B cell (primary cell): ENCODE results near the gene MROH9.
"Not testable (repeated sequence)": the region's sequence is repeated elsewhere in the genome, so short reads cannot be mapped to it uniquely, and the experiment has no call there.

Source experiments
- EZH2 ChIP-seq: IDR thresholded peaks from 2 replicates; pipeline ENCODE4 v1.6.1; 2012; ENCODE audit warnings: borderline replicate concordance, low read depth, mild to moderate bottlenecking, moderate library complexity, low read length; ENCODE audit not compliant: insufficient read depth, poor library complexity, severe bottlenecking
- TF ChIP-seq, protein P1 (sequence below): fragments of 200-600 bp; IDR thresholded peaks from one replicate; pipeline ENCODE4 v1.8.0; 2022; ENCODE audit warnings: antibody characterized with exemption, mild to moderate bottlenecking

DNA sequence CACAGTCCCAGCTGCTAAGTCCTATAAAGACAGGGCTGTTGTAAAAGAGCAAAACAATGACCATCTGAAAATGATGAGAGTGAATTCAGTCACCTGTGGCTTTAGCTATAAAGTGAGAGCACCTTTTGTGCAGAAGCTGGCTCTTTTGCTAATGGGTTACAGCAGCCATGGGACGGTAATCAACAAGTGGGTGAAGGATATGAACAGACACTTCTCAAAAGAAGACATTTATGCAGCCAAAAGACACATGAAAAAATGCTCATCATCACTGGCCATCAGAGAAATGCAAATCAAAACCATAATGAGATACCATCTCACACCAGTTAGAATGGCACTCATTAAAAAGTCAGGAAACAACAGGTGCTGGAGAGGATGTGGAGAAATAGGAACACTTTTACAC is 16.4 kb downstream of the MROH9 start:
- TF ChIP-seq, protein P1, sequence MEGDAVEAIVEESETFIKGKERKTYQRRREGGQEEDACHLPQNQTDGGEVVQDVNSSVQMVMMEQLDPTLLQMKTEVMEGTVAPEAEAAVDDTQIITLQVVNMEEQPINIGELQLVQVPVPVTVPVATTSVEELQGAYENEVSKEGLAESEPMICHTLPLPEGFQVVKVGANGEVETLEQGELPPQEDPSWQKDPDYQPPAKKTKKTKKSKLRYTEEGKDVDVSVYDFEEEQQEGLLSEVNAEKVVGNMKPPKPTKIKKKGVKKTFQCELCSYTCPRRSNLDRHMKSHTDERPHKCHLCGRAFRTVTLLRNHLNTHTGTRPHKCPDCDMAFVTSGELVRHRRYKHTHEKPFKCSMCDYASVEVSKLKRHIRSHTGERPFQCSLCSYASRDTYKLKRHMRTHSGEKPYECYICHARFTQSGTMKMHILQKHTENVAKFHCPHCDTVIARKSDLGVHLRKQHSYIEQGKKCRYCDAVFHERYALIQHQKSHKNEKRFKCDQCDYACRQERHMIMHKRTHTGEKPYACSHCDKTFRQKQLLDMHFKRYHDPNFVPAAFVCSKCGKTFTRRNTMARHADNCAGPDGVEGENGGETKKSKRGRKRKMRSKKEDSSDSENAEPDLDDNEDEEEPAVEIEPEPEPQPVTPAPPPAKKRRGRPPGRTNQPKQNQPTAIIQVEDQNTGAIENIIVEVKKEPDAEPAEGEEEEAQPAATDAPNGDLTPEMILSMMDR: not testable (repeated sequence)
- not testable (repeated sequence) for TF ChIP-seq EZH2
